SK-N-MC (cell line): ENCODE measurements around the gene TAF4B.
"Not testable (repeated sequence)": the region's sequence is repeated elsewhere in the genome, so short reads cannot be mapped to it uniquely, and the experiment has no call there.

ENCODE experiments used
- DNase-seq: peaks from one replicate; pipeline ENCODE4 v3.0.0-alpha.2; 2011; ENCODE audit warnings: low read depth, low spot score
- H3K27ac ChIP-seq: fragments of 200-600 bp; sonication (generic); 2 replicates; pipeline ENCODE4 v1.5.1; 2016; ENCODE audit warnings: mixed run types
- H3K36me3 ChIP-seq: fragments of 200-600 bp; sonication (generic); 2 replicates; pipeline ENCODE4 v1.6.1; 2017; ENCODE audit warnings: antibody characterized with exemption, low read length, mixed read lengths; ENCODE audit not compliant: insufficient read depth
- H3K4me3 ChIP-seq: fragments of 200-600 bp; sonication (generic); 2 replicates; pipeline ENCODE4 v1.5.1; 2016
- H3K9ac ChIP-seq: fragments of 200-600 bp; sonication (generic); 2 replicates; pipeline ENCODE4 v1.8.0; 2017; ENCODE audit warnings: mixed run types, mixed read lengths; ENCODE audit not compliant: insufficient read length
- H3K9me3 ChIP-seq: fragments of 200-600 bp; sonication (generic); 2 replicates; pipeline ENCODE4 v1.6.1; 2017; ENCODE audit warnings: low read depth, mild to moderate bottlenecking, antibody characterized with exemption, low read length, moderate library complexity, mixed read lengths
- EZH2 ChIP-seq: fragments of 200-600 bp; sonication (generic); IDR thresholded peaks from one replicate; pipeline ENCODE4 v1.6.1; 2017; ENCODE audit warnings: antibody characterized with exemption
- FOXP2 ChIP-seq: optimal IDR thresholded peaks from 2 replicates; pipeline ENCODE3; 2011; ENCODE audit warnings: mild to moderate bottlenecking, moderate library complexity; ENCODE audit not compliant: insufficient read depth; ENCODE audit errors: extremely low read length, control extremely low read depth
- POLR2AphosphoS5 ChIP-seq: IDR thresholded peaks from 2 replicates; pipeline ENCODE4 v1.6.1; 2012; ENCODE audit warnings: mild to moderate bottlenecking, low read depth, low read length, borderline replicate concordance

Gene TAF4B

DNA sequence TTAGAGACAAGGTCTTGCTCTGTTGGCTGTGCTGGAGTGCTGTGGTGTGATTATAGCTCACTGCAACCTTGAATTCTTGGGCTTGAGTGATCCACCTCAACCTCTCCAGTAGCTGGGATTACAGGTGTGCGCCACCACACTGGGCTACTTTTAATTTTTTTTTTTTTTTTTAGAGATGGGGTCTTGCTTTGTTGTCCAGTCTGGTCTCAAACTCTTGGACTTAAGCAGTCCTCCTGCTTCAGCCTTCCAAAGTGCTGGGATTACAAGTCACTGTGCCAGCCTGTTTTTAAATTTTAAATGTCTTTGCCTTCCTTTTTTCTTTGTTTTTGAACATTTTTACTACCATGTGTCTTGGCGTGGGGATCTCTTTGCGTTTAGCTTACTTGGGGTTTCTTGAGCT lies 32.5 kb downstream of the TAF4B start:
- Histone ChIP-seq H3K27ac (no peak overlapping the region), H3K9ac (no peak overlapping the region), H3K36me3 (no peaks in the 10 kb centered on the region), H3K9me3 (no peaks in the 10 kb centered on the region), H3K4me3 (no peak overlapping the region)
- DNase-seq, result no peak
- TF ChIP-seq EZH2 (no peak), POLR2AphosphoS5 (no peak), FOXP2 (no peak)

- H3K27ac ChIP-seq, H3K4me3 ChIP-seq, DNase-seq, H3K36me3 ChIP-seq, H3K9me3 ChIP-seq, H3K9ac ChIP-seq: not testable (repeated sequence)
These were observed 33.2 kb downstream of the TAF4B start for GRCh38 chr18:26259416-26259815.

- H3K9ac ChIP-seq, result no peak overlapping the region
- TF ChIP-seq FOXP2 (no peak), POLR2AphosphoS5 (no peak), EZH2 (no peak)
- H3K36me3 ChIP-seq, result no peaks in the 10 kb centered on the region
- H3K27ac ChIP-seq, result no peak overlapping the region
- H3K9me3 ChIP-seq, result no peaks in the 10 kb centered on the region
- H3K4me3 ChIP-seq, result no peak overlapping the region
- no peak for DNase-seq
These were observed 35.9 kb downstream of the TAF4B start for GRCh38 chr18:26262156-26262555.

- H3K36me3 ChIP-seq, result no peaks in the 10 kb centered on the region
- DNase-seq, result no peak
- H3K9me3 ChIP-seq, result no peaks in the 10 kb centered on the region
These were observed 41.2 kb downstream of the TAF4B start for GRCh38 chr18:26267357-26267930.

GRCh38 chr18:26268454-26268853 lies 42.2 kb downstream of the TAF4B start:
- TF ChIP-seq EZH2 (no peak), FOXP2 (no peak), POLR2AphosphoS5 (no peak)
- no peak overlapping the region for H3K27ac ChIP-seq
- H3K4me3 ChIP-seq, result no peak overlapping the region
- DNase-seq, result no peak
- no peaks in the 10 kb centered on the region for H3K9me3 ChIP-seq
- H3K36me3 ChIP-seq, result no peaks in the 10 kb centered on the region
- no peak overlapping the region for H3K9ac ChIP-seq

More at GRCh38 chr18:26267357-26267930, 41.2 kb downstream of the TAF4B start:
- no peak overlapping the region for H3K9ac ChIP-seq
- H3K4me3 ChIP-seq, result no peak overlapping the region
- TF ChIP-seq POLR2AphosphoS5 (no peak), FOXP2 (no peak), EZH2 (no peak)
- no peak overlapping the region for H3K27ac ChIP-seq

DNA sequence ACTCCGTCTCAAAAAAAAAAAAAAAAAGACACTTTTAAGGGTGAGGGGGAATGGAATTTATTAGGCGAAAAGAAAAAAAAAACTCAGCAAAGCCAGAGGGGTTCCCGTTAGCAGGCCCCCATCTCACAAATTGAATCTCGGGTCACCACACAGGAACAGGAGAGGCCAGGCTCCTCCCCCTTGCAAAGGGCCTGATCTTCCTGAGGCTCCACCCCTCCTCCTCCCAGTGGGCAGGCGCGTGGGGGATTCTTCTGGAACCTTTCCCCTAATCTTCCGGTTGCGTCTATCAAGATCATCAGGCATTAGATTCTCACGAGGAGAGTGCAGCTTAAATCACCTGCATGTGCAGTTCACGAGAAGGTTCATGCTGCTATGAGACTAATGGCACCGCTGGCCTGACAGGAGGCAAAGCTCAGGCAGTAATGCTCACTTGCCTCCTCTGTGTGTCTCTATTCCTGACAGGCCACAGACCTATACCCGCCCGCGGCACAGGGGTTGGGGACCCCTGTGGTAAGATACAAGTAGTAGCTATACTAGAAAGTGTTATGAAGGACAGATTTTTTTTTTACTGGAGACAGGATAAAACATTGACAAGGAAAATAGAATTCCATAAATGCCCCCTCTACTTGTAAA lies 45.8 kb downstream of the TAF4B start:
- Histone ChIP-seq H3K36me3 (0 out of 2 replicates have a peak, but pooled peaks cover 4% of the 10 kb centered on the region), H3K9ac (no peak overlapping the region), H3K9me3 (no peaks in the 10 kb centered on the region), H3K4me3 (no peak overlapping the region), H3K27ac (no peak overlapping the region)
- TF ChIP-seq EZH2, result no peak
- TF ChIP-seq FOXP2, result no peak
- TF ChIP-seq POLR2AphosphoS5, result no peak
- DNase-seq, result no peak

GRCh38 chr18:26277374-26277773 lies 51.1 kb downstream of the TAF4B start:
- TF ChIP-seq EZH2, result no peak
- no peak for TF ChIP-seq POLR2AphosphoS5
- TF ChIP-seq FOXP2, result no peak
- H3K4me3 ChIP-seq, result no peak overlapping the region
- H3K36me3 ChIP-seq, result peaks cover 11% of the 10 kb centered on the region; the same call in 1 of the 2 replicates
- no peak overlapping the region for H3K9ac ChIP-seq
- H3K27ac ChIP-seq, result no peak overlapping the region
- DNase-seq, result no peak
- H3K9me3 ChIP-seq, result 0 out of 2 replicates have a peak, but pooled peaks cover 6% of the 10 kb centered on the region

GRCh38 chr18:26279428-26279827 lies 53.2 kb downstream of the TAF4B start:
- Histone ChIP-seq H3K4me3 (no peak overlapping the region), H3K9ac (no peak overlapping the region), H3K36me3 (peaks cover 23% of the 10 kb centered on the region; the same call in 1 of the 2 replicates), H3K9me3 (0 out of 2 replicates have a peak, but pooled peaks cover 6% of the 10 kb centered on the region), H3K27ac (no peak overlapping the region)
- DNase-seq, result no peak
- TF ChIP-seq POLR2AphosphoS5 (no peak), FOXP2 (no peak), EZH2 (no peak)

DNA sequence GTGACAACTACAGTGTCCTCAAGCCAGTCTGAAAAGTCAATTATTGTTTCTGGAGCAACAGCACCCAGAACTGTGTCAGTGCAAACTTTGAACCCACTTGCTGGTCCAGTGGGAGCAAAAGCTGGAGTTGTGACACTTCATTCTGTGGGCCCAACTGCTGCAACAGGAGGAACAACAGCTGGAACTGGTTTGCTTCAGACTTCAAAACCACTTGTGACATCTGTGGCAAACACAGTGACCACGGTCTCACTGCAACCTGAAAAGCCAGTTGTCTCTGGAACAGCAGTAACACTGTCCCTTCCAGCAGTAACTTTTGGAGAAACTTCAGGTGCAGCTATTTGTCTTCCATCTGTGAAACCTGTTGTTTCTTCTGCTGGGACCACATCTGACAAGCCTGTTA lies 59.8 kb downstream of the TAF4B start:
- TF ChIP-seq POLR2AphosphoS5 (no peak), FOXP2 (no peak), EZH2 (no peak)
- DNase-seq, result no peak

GRCh38 chr18:26287644-26288043 lies 61.4 kb downstream of the TAF4B start:
- Histone ChIP-seq H3K4me3 (no peak overlapping the region), H3K9ac (no peak overlapping the region), H3K27ac (no peak overlapping the region), H3K9me3 (no peaks in the 10 kb centered on the region), H3K36me3 (peaks cover 20% of the 10 kb centered on the region; the same call in 1 of the 2 replicates)
- TF ChIP-seq POLR2AphosphoS5, result no peak
- TF ChIP-seq EZH2, result no peak
- TF ChIP-seq FOXP2, result no peak
- DNase-seq, result no peak

More for the DNA sequence above, 59.8 kb downstream of the TAF4B start:
- no peak overlapping the region for H3K27ac ChIP-seq
- H3K9me3 ChIP-seq, result no peaks in the 10 kb centered on the region
- H3K4me3 ChIP-seq, result no peak overlapping the region
- peaks cover 22% of the 10 kb centered on the region; the same call in 1 of the 2 replicates for H3K36me3 ChIP-seq
- H3K9ac ChIP-seq, result no peak overlapping the region
